T-cell (primary cell): ENCODE results near the gene RPL35. TPM values are rescaled to one million over a fixed set of nuclear protein-coding genes. Genes with fewer than 3 reads are reported as not detected.

ENCODE experiments used
- ATAC-seq, 4 experiments: fragments of 200-7000 bp in 3 of 4; fragments of 150-1000 bp in 1 of 4; cut with Tn5 transposase; replicated peaks in 1 of 4; 1 replicate in 3 of 4; 2 replicates in 1 of 4; pipeline ENCODE4 v1.10.0; 2021; ENCODE audit warnings: moderate library complexity in 3 of 4, mild to moderate bottlenecking in 2 of 4, moderate number of reproducible peaks in 1 of 4
- CTCF ChIA-PET, 2 donors: fragments of 300-600 bp; sonication (Branson Sonifier 250); formaldehyde crosslinking; loops; one replicate each; lab custom pipeline; 2022; ENCODE audit warnings: antibody characterized with exemption in 2 of 2; lab: Charles Lee
- POLR2A ChIA-PET, 2 donors: fragments of 300-600 bp; sonication (Branson Sonifier 250); formaldehyde crosslinking; loops; one replicate each; lab custom pipeline; 2022; ENCODE audit warnings: antibody characterized with exemption in 2 of 2; lab: Charles Lee
- DNase-seq, 35 experiments: peaks; one replicate each; pipeline versions ENCODE4 v3.0.0 to v3.0.0-alpha.2; 2013 to 2023
- H3K27ac ChIP-seq: one replicate; pipeline ENCODE4 v1.5.1; 2013; ENCODE audit warnings: low read length
- H3K27me3 ChIP-seq, 2 experiments: replicated peaks in 1 of 2; 1 replicate in 1 of 2; 2 replicates in 1 of 2; pipeline versions ENCODE4 v1.6.1 to v1.7.0; 2013; ENCODE audit warnings: low read length in 1 of 2, mixed read lengths in 1 of 2; ENCODE audit not compliant: control insufficient read depth in 2 of 2, insufficient read depth in 2 of 2; ENCODE audit errors: extremely low read depth in 1 of 2
- H3K36me3 ChIP-seq, 2 donors: 1 replicate in 1 of 2; 2 replicates in 1 of 2; pipeline versions ENCODE4 v1.6.1 to v1.7.0; 2013; ENCODE audit warnings: low read length in 1 of 2; ENCODE audit not compliant: control insufficient read depth in 2 of 2, insufficient read depth in 1 of 2; ENCODE audit errors: extremely low read depth in 1 of 2
- H3K4me1 ChIP-seq, 2 experiments: 1 replicate in 1 of 2; 2 replicates in 1 of 2; pipeline versions ENCODE4 v1.6.1 to v1.7.0; 2013; ENCODE audit warnings: low read length in 2 of 2, mixed read lengths in 1 of 2; ENCODE audit not compliant: insufficient read depth in 2 of 2, control insufficient read depth in 1 of 2; ENCODE audit errors: extremely low read depth in 1 of 2
- H3K4me3 ChIP-seq, 2 donors: 1 replicate in 1 of 2; 2 replicates in 1 of 2; pipeline versions ENCODE4 v1.5.1 to v1.7.0; 2013; ENCODE audit warnings: mild to moderate bottlenecking in 2 of 2, low read length in 1 of 2, moderate library complexity in 1 of 2; ENCODE audit not compliant: control insufficient read depth in 1 of 2; ENCODE audit errors: extremely low read depth in 1 of 2
- H3K9me3 ChIP-seq: 2 replicates; pipeline ENCODE4 v1.7.0; 2013
- H3K27ac Mint-ChIP-seq, 2 donors: one replicate each; pipeline ENCODE4 v1.8.0; 2020 to 2021; ENCODE audit warnings: mild to moderate bottlenecking in 2 of 2, mixed read lengths in 2 of 2
- H3K27me3 Mint-ChIP-seq, 2 donors: one replicate each; pipeline ENCODE4 v1.8.0; 2021 to 2022; ENCODE audit warnings: mixed read lengths in 2 of 2
- H3K36me3 Mint-ChIP-seq: one replicate; pipeline ENCODE4 v1.8.0; 2021; ENCODE audit warnings: mixed read lengths
- H3K4me1 Mint-ChIP-seq, 3 donors: one replicate each; pipeline ENCODE4 v1.8.0; 2020 to 2022; ENCODE audit warnings: mixed read lengths in 3 of 3, mild to moderate bottlenecking in 1 of 3
- H3K4me3 Mint-ChIP-seq, 3 donors: one replicate each; pipeline ENCODE4 v1.8.0; 2020 to 2022; ENCODE audit warnings: mild to moderate bottlenecking in 3 of 3, mixed read lengths in 3 of 3, moderate library complexity in 3 of 3
- H3K9me3 Mint-ChIP-seq, 3 donors: one replicate each; pipeline ENCODE4 v1.8.0; 2020 to 2022; ENCODE audit warnings: mixed read lengths in 3 of 3
- WGBS: methylation state at CpG from one replicate; pipeline ENCODE4 v1.1.5; 2013; ENCODE audit warnings: missing lambda C conversion rate; ENCODE audit not compliant: insufficient coverage; 5-methylcytosine and 5-hydroxymethylcytosine counted together
- total RNA-seq, 35 experiments: library from RNA in 6 of 35; stranded (reverse) in 6 of 35; fragments of 120-200 nt in 1 of 35; gene quantifications; one replicate each; pipeline versions ENCODE4 v1.2.1 to v1.2.4 and lab custom pipeline; 2013 to 2026

The RPL35 gene
- total RNA-seq, 5 donors from 2014 or later (not counting 1 experiment from before 2014, with no cell fraction given): 1,564 to 1,845 (median 1,785) TPM

DNA sequence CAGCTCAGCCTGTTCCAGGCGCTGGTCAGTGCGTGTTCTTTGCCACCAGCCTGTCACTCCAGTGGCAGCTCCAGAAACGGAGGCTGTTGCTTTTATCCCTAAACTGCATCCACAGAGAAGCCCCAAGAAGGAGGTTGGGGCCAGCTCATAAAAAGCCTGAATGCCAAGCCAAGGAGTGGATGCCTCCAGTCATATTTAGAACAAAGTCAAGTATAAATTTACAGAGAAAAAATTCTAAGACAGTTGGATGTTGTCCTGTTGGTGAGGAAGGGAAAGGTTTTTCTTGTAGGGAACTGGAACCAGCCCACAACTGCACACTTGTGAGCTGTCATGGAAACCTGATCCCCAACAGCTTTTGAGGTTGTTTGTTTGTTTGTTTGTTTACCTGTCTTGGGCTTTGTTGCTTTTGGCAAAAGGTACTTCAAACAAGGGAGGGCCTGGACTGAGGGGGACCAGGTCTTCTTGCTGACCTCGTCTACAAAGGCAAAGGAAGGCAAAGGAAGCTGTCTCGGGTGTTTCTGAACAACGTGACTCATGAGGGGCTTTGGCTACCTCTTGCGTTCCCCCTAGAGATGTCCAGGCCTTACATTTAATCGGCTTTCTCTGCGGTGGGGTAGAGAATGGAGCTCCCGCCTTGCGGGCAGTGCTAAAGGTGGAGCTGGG, 48.1 kb downstream of the RPL35 start:
- Mint-ChIP-seq H3K9me3 (no peaks in the 10 kb centered on the region), H3K4me3 (no peak overlapping the region), H3K27me3 (peaks cover 6 to 14% of the 10 kb centered on the region in 2 donors), H3K36me3 (no peaks in the 10 kb centered on the region), H3K27ac (no peak overlapping the region), H3K4me1 (peaks cover 0 to 7% (median 4%) of the 10 kb centered on the region in 3 donors)
- H3K9me3 ChIP-seq: no peaks in the 10 kb centered on the region
- H3K36me3 ChIP-seq: no peaks in the 10 kb centered on the region
- no peak for ATAC-seq
- no peak for DNase-seq
- H3K27me3 ChIP-seq: peaks cover 0 to 32% of the 10 kb centered on the region in 2 experiments
- H3K27ac ChIP-seq: no peak overlapping the region
- no peak overlapping the region for H3K4me3 ChIP-seq
- POLR2A ChIA-PET: no interaction called here
- CTCF ChIA-PET: interaction anchor here in 1 of 2 donors (0.6 kb wide), 1 partner anchor 198 kb away, joined by 4 read pairs; no protein-coding TSS in a partner anchor
- no peaks in the 10 kb centered on the region for H3K4me1 ChIP-seq
- WGBS: 91% methylated on average over 8 of the region's 11 CpGs

DNA sequence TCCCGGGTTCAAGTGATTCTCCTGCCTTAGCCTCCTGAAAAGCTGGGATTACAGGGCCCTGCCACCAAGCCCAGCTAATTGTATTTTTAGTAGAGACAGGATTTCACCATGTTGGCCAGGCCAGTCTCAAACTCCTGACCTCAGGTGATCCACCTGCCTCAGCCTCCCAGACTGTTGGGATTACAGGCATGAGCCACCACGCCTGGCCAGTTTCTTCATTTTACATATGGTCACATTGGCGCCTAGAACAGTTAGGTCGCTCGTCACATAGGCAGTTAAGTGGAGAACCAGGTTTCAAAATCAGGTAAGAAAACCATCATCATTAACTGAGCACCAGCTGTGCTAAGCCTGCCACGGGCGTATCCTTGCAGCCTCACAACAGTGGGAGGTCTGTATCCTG, 48.7 kb downstream of the RPL35 start:
- no peak overlapping the region for H3K4me3 Mint-ChIP-seq
- Histone ChIP-seq H3K4me1 (no peaks in the 10 kb centered on the region), H3K27ac (no peak overlapping the region), H3K9me3 (no peaks in the 10 kb centered on the region), H3K4me3 (no peak overlapping the region), H3K27me3 (peaks cover 0 to 30% of the 10 kb centered on the region in 2 experiments), H3K36me3 (no peaks in the 10 kb centered on the region)
- POLR2A ChIA-PET: no interaction called here
- H3K36me3 Mint-ChIP-seq: no peaks in the 10 kb centered on the region
- peaks cover 9% of the 10 kb centered on the region in 2 donors for H3K27me3 Mint-ChIP-seq
- no peaks in the 10 kb centered on the region for H3K9me3 Mint-ChIP-seq
- no peak for DNase-seq
- H3K27ac Mint-ChIP-seq: no peak overlapping the region
- ATAC-seq: no peak
- 83% methylated on average over 1 of the region's 7 CpGs for WGBS
- CTCF ChIA-PET: no interaction called here
- H3K4me1 Mint-ChIP-seq: peaks cover 0 to under 1% (median 0%) of the 10 kb centered on the region in 3 donors

- H3K36me3 Mint-ChIP-seq: no peaks in the 10 kb centered on the region
- Histone ChIP-seq H3K4me1 (no peaks in the 10 kb centered on the region), H3K4me3 (no peak overlapping the region), H3K9me3 (no peaks in the 10 kb centered on the region), H3K36me3 (no peaks in the 10 kb centered on the region), H3K27me3 (peaks cover 0 to 33% of the 10 kb centered on the region in 2 experiments), H3K27ac (no peak overlapping the region)
- WGBS: 50% methylated on average over 1 of the region's 6 CpGs
- no peak overlapping the region for H3K4me3 Mint-ChIP-seq
- peaks cover 8% of the 10 kb centered on the region in 2 donors for H3K27me3 Mint-ChIP-seq
- ChIA-PET POLR2A (no interaction called here), CTCF (no interaction called here)
- DNase-seq: no peak
- ATAC-seq: no peak
- no peak overlapping the region for H3K27ac Mint-ChIP-seq
- H3K9me3 Mint-ChIP-seq: no peaks in the 10 kb centered on the region
- H3K4me1 Mint-ChIP-seq: no peaks in the 10 kb centered on the region
Measured at GRCh38 chr9:124812441-124812876, 49.3 kb downstream of the RPL35 start.

DNA sequence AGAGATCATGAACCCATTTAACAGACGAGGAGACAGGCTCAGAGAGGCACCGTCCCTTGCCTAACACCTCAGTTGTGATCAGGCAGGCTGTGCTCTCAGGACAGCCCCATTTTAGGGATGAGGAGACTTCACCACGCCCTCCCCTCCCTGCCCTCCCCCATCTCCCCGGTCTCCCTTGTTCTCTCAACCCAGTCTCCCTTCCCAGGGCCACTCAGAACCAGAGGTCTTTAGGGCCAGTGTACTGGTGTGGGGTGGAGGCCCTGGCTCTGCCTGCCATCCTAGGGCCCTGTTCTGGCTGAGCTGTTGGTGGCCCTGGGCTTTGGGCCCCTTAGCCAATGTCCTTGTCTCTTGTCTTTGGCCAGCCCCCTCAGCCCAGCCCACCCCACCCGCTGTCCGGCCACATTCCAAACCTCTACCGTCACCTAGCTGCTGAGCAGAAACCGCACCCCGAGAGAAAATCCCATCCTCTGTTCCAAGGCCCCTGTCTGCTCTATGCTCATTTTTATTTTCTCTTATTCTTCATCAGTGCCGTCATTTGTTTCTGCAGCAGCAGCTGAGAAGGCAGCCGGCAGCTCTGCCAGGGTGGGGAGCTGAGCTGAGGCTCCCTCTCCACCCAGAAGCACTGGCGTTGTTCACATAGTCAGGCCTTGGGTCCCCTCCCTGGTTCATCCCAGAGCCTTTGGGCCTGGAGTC, 50.9 kb downstream of the RPL35 start:
- Histone ChIP-seq H3K4me1 (no peaks in the 10 kb centered on the region), H3K36me3 (no peaks in the 10 kb centered on the region), H3K27ac (no peak overlapping the region), H3K9me3 (no peaks in the 10 kb centered on the region), H3K4me3 (no peak overlapping the region), H3K27me3 (peaks cover 0 to 30% of the 10 kb centered on the region in 2 experiments)
- WGBS: 89% methylated on average over 7 of the region's 12 CpGs
- Mint-ChIP-seq H3K4me3 (no peak overlapping the region), H3K4me1 (no peaks in the 10 kb centered on the region), H3K27ac (no peak overlapping the region), H3K27me3 (peaks cover 5 to 11% of the 10 kb centered on the region in 2 donors), H3K36me3 (no peaks in the 10 kb centered on the region), H3K9me3 (no peaks in the 10 kb centered on the region)
- ATAC-seq (no peak), DNase-seq (no peak)
- ChIA-PET CTCF (no interaction called here), POLR2A (no interaction called here)

GRCh38 chr9:124809741-124810500, 51.8 kb downstream of the RPL35 start:
- Histone ChIP-seq H3K27me3 (peaks cover 0 to 30% of the 10 kb centered on the region in 2 experiments), H3K4me3 (no peak overlapping the region), H3K27ac (no peak overlapping the region), H3K9me3 (no peaks in the 10 kb centered on the region), H3K36me3 (no peaks in the 10 kb centered on the region), H3K4me1 (no peaks in the 10 kb centered on the region)
- Mint-ChIP-seq H3K27ac (no peak overlapping the region), H3K9me3 (no peaks in the 10 kb centered on the region), H3K4me3 (no peak overlapping the region), H3K27me3 (peaks cover 1 to 11% of the 10 kb centered on the region in 2 donors), H3K36me3 (no peaks in the 10 kb centered on the region), H3K4me1 (no peaks in the 10 kb centered on the region)
- 89% methylated on average over 58 of the region's 60 CpGs for WGBS
- ATAC-seq (no peak), DNase-seq (no peak)
- POLR2A ChIA-PET: no interaction called here
- CTCF ChIA-PET: no interaction called here

DNA sequence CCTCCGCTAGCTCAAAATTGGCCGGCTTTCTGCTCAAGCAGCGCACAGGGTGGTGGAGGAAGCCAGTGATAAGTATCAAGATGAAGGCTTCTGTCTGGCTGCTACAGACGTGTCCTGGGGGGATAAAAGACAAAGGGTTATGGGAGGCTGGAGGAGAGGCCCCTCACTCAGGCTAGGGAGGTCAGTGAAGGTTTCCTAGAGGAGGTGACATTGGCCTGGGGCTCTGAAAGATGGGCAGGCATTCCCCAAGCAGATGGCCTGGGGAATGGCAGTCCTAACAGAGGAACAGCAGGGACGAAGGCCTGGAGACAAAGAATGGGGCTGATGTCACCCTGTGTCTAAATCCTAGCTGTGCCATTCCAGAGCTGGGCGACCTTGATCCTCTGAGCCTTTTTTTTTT, 52.5 kb downstream of the RPL35 start:
- Mint-ChIP-seq H3K27ac (no peak overlapping the region), H3K27me3 (peaks cover 1 to 11% of the 10 kb centered on the region in 2 donors), H3K4me1 (no peaks in the 10 kb centered on the region), H3K36me3 (no peaks in the 10 kb centered on the region), H3K9me3 (no peaks in the 10 kb centered on the region), H3K4me3 (no peak overlapping the region)
- ATAC-seq: no peak
- no peak for DNase-seq
- H3K4me3 ChIP-seq: no peak overlapping the region
- peaks cover 0 to 30% of the 10 kb centered on the region in 2 experiments for H3K27me3 ChIP-seq
- WGBS: 83% methylated on average over 5 of the region's 6 CpGs
- no peaks in the 10 kb centered on the region for H3K4me1 ChIP-seq
- H3K36me3 ChIP-seq: no peaks in the 10 kb centered on the region
- no peak overlapping the region for H3K27ac ChIP-seq
- POLR2A ChIA-PET: no interaction called here
- CTCF ChIA-PET: no interaction called here
- H3K9me3 ChIP-seq: no peaks in the 10 kb centered on the region
